Stimulated activated CD4-positive, alpha-beta T cell treated with anti-CD3 and anti-CD28 coated beads, Interleukin-4, amount 100 ng/mL, for 1 hour (primary cell): ENCODE data around the gene SGF29.
"Not testable (repeated sequence)": the region's sequence is repeated elsewhere in the genome, so short reads cannot be mapped to it uniquely, and the experiment has no call there.

Experiments
- DNase-seq: peaks from one replicate; pipeline ENCODE4 v3.0.0-alpha.2; 2020

Gene SGF29

DNA sequence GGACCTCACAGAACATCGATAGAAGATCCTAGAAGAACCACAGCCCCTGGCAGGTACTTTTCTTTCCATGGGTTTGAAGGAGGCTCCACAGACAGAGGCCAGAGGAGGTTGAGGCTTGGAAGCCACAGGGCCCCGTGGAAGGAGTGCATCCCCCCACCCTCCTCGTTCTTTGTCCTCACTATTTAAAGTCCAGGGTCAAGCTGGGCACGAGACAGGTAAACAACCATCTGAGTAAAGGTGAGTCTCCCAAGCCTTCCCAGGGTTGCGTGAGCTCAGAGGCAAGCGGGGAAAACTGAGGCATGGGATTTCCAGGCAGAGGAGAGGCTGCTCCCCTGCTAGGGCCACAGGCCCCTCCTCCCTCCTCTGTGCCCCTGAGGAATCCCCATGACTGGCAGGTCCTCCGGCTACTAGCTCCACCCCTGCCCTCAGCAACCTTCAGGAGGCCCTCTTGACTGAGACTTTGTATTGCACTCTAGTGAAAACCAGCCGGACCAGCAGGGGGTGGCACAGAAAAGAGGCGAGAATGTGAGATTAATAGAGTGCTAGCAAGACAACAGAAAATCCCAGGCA, 44.1 kb downstream of the SGF29 start:
- no peak for DNase-seq

DNA sequence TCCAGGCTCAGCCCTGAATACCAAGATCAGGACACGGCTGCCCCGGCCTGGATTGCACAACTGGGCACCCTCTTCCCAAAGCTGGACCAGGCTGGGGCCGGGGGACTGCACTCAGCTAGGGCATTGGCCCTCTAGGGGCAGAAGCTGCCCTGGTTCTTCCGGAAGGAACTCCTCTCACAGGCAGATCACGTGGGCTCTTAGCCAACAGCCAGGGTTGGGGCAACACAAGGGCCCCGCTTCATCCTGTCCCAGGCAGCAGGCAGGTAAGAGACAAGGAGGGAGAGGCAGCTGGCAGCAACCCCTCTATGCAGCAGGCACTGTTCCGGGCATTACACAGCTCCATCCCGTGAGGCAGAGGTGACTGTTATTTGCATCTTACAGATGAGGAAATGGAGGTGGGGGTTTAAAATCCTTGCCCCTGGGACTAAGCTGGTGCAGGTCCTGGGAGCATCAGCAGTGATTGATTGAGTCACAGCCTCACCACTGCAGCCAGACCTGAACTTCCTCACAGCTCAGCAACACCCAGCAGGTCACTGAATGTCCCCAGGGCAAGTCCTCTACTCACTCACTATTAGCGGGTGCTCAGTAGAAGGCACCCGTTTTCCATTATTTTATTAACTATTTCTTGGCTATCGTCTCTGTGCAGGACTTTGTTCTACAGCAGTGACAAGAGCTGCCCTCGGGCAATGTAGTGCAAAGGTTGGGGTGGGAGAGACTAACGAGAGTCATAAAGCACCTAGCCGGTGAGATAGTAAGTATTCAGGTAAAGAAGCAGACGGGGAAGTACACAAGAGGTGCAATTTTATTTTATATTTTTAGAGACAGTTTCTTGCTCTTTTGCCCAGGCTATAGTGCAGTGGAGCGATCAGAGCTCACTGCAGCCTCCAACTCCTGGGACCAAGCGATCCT, 45.9 kb downstream of the SGF29 start:
- DNase-seq, result not testable (repeated sequence)

DNA sequence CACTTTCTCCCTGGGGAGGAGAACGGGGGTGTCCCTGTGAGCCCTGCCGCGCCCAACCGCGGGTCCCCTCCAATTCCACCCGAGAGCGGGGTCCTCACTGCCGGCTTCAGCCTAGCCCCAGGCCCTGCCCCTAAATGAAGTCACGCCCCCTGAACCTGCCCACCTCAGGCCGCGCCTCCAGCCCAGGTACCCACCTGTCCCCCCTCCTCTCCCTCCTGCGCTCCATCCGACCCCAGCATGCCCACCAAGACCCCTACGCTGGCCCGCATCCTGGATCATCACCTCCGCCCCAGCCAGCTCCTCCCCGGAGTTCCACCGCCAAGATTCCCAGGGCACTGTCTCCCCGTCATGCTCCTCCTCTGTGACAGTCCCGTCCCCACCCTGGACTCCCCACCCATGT, 47.2 kb downstream of the SGF29 start:
- DNase-seq, result not testable (repeated sequence)

DNA sequence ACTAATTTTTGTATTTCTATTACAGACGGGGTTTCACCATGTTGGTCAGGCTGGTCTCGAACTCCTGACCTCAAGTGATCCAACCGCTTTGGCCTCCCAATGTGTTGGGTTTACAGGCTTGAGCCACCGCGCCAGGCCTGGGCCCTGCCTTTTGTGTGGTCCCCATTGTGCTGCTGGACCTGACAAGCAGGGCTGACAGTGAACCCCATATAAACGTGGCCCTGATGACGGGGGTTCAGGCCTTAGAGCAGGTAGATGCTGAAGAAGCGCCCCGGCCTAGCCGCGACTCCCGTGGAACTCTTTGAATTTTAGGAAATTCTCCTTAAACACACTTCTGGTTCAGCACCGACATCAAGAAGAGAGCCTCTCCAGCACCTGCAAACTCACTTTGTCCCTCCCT, 47.9 kb downstream of the SGF29 start:
- DNase-seq, result not testable (repeated sequence)

DNA sequence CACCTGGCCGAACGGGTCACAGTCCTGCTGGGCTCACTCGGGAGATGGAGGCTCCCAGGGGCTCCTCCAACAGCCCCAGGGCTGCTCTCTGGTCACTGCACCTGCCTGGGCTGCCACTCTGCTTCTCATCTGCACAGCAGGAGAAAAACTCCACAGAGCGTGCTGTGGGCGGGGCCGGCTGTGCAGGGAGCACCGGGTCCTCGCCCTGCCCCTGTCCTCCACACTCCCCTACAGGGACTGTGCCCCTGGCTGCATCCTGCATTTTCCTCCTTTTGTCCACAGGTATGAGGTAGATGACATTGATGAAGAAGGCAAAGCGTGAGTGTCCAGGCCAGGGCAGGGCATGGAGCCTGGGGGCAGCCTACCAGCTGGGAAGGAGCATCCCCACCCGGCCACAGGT, 48.3 kb downstream of the SGF29 start:
- DNase-seq, result not testable (repeated sequence)

DNA sequence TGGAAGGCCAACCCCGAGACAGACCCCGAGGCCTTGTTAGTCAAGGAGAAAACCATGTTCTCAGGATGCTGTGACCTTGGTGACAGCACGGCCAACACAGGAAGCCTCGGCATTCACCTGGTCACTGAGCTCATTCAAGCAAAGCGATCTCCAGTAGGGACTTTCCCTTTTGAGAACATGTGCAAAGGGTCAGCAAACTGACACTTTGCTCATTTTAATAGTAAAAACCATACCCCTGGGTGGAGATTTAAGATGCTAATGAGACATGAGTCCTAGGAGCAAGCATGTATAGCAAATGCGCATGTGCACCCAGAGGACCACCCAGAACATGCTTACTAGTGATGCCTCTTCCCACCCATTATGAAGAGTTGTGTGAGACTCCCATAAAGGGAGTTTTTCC, 48.8 kb downstream of the SGF29 start:
- no peak for DNase-seq

DNA sequence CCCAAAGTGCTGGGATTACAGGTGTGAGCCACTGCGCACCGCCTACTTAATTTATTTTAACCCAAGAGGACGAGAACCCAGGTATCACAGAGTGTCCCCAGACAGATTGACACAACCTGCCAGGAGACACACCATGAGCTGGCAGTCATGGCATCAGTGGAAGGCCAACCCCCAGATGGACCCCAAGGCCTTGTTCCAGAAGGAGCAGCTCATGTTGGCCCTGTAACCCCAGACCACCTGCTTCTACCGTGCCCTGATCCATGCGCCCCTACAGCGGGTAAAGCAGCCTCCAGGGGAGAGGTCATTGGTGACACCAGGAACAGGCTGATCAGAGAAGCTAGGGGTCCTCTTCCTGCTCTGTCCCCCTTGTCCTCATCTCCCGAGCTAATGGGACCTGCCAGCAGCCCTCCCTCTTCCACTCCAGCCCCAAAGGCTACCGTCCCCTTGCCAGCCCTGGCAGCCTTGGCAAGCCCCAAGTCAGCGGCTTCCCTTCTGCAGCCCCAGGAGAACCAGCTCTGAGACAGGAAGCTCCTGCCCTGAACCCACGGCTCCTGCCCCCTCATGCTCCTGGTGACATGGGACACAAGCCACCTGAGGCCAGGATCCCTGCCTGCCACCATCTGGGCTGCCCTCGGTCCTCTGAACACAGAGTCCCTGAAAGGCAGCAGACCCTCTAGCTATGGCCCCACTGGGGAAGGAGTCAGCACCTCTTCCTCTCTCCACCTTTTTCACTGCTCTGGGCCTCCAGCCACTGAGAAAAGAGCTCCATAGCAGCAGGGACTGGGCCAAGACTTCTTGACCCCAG, 49.9 kb downstream of the SGF29 start:
- DNase-seq, result no peak

DNA sequence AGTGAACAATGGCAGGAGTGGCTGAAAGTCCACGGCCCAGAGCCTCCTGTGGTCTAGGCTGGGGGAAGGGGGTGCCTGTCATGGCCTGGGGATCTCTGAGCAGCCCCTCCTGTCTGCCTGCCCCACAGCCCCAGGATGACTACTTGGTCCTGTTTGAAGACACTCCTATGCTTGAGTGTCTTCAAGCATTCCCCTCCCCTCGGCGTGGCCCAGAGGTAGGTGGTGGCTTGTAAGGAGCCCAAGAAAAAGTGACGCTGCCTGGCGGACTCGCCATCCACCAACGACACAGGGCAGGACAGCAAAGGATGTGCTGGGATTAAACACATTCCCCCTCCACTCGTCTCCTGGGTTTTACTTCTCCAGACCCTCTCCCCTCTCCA, 50.5 kb downstream of the SGF29 start:
- DNase-seq, result no peak

DNA sequence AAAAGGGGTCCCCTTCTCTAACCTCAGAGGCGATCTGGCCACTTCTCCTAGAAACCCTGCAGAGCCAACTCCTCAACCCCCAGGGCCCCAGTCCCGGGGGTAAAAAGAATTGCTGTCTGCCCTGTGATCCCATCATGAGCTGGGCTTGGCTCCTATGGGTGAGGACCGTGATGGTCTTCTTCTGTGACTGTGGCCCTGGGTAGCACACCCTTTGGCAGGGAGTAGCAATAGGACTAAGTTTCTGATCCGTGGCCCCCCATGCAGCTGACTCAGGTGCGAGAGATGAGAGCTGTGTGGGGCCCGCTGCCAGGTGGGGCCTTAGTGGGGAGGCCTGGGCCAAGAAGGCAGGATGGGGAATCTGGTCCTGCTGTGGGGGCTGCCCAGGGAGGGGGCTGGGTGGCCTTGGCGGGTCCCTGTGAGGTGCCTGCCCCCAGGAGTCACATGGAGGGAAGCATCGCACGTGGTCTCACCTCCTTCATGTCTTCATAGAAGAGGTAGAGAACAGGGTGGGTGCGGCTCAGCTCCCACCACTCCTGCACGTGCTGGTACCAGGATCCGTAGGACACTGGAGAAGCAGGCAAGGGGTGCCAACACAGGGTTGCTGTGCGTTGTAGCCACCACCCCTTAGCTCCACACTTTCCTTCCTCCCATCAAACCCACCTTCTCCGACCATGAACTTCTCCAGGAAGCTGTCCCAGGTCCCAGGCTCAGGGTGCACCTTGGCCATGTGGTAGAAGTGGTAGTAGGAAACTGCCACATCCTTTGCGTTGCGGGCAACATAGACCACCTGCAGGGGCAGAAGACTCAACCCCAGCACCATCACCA, 52.8 kb downstream of the SGF29 start:
- DNase-seq, result no peak

DNA sequence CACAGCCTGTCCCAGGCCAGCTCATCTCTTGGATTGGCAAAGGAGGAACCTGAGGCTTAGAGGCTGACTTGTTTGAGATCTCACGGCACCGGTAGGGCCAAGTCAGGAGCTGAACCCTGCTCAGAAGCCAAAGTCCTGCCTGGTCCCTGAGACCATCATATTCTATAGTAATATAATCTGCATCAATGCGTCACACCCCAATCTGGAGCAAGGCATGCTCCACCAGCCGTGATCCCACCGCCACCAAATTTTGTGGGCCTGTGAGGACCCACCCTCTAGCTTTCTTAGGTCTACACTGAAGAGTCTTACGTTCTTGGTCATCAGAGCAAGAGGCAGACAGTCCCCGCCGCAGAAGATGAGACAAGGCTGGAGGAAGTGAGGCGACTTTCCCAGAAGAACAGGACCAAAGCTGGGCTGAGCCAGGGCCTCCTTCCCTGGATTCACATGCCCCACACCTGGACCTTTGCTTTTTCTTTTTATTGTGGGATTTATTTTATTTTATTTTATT, 53.5 kb downstream of the SGF29 start:
- no peak for DNase-seq

DNA sequence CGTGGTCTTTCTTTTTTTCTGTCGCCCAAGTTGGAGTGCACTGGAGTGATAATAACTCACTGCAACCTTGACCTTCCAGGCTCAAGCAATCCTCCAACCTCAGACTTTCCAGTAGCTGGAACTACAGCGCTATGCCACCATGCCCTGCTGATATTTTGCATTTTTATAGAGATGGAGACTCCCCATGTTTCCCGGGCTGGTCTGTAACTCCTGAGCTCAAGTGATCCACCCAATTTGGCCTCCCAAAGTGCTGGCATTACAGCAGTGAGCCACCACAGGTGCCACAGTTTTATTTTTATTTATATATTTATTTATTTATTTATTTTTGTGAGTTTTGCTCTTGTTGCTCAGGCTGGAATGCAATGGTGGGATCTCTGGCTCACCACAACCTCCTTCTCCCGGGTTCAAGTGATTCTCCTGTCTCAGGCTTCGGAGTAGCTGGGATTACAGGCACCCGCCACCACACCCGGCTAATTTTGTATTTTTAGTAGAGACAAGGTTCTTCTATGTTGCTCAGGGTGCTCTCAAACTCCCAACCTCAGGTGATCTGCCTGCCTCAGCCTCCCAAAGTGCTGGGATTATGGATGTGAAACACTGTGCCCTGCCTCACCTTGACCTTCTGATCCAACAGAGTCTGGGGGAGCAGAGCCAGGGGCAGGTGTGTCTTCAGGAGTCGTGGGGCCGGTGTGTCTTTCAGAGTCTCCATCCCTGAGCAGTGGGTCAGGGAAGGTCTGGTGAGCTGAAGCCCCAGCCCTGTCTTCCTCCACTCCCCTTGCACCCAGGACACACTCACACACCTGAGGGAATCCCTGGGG, 54.2 kb downstream of the SGF29 start:
- DNase-seq, result not testable (repeated sequence)

DNA sequence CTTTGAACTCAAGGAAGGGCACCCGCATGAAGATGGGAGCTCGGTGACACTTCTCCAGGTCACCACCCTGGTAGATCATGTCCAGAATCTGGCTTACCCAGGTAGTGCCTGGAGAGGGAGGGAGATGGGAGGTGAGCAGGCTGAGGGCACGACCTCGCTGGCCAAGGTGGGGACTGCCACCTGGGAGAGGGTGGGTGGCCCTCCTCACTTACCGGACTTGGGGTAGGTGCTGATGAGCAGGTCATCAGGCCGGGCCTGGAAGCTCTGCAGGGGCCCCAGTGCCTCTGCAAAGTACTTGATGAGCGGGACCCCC, 54.7 kb downstream of the SGF29 start:
- DNase-seq, result not testable (repeated sequence)

DNA sequence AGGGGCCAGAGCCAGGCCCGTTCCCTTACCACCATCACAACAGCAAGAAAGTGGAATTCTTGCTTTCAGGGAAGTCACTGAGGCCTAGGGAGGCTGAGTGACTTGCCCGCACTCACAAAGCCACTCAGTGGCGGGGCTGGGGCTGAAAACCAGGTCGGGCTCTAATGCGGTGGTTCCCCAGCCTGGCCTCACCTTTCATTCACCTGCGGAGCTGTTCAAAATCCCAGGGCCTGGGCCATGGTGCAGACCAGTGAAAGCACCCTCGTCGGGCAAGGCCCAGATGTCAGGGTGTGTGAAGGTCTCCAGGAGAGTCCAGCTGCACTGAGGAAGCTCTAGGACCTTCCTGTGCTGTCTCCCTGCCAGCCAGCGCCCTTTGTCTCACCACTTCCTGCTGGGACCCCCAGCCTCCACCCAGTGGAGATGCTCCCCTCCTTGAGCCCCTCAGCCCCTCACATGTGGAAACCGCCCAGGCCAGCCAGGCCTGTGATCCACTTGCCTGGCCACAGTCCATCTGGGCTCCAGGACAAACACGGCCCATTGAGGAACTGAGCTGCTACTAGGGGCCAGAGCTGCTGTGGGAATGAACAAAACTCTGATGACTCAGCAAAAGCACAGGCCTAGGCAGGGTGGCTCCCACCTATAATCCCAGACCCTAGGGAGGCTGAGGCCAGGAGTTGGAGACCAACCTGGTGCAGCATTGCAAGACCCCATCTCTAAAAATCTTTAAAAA, 55.3 kb downstream of the SGF29 start:
- not testable (repeated sequence) for DNase-seq

DNA sequence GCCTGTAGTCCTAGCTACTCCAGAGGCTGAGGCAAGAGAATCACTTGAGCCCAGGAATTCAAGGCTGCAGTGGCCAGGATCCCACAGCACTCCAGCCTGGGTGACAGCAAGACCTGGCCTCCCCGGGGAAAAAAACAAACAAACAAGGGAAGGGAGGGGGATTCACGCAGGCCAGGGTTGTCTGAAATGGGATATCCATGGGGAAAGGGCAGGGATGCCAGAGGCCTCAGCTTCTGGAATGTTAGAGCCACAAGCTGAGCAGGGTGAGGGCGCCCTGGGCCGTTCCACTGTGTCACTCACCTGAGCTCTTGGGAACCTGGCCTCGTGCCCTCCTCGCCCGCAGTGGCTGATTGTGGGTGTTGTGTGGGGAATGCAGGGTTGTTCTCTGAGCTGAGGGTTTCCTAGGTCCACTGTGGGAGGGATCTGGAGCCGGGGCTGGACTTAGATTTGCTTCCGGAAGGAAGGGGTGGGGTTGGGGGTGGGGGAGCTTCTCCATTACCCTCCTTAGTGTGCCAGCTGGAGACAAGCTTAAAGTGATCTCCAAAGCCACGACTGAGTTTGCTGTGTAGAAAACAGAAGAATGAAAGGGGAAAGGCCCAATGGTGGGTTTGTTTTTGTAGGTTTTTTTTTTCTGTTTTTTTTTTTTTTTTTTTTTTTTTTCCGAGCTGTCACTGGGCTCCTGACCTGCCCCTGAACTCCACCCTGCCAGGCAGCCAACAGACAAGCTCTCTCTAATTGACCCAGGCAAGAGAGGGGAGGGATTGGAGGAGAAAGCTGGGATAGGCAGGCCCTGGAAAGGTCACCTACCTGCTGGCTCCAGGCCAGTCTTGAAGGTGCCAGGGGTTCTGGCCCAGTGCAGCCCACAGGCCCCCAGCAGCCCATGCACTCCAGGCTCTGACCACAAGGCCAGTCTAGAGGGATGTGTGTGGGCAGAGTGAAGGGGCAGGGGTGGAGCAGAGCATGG, 56.2 kb downstream of the SGF29 start, which contains the start of gene SULT1A1:
TSS of gene SULT1A1 (minus strand) at position 414 of the 964 bp plus-strand sequence. CDS start 1,189 bp downstream, outside the sequence.
- DNase-seq, result no peak

DNA sequence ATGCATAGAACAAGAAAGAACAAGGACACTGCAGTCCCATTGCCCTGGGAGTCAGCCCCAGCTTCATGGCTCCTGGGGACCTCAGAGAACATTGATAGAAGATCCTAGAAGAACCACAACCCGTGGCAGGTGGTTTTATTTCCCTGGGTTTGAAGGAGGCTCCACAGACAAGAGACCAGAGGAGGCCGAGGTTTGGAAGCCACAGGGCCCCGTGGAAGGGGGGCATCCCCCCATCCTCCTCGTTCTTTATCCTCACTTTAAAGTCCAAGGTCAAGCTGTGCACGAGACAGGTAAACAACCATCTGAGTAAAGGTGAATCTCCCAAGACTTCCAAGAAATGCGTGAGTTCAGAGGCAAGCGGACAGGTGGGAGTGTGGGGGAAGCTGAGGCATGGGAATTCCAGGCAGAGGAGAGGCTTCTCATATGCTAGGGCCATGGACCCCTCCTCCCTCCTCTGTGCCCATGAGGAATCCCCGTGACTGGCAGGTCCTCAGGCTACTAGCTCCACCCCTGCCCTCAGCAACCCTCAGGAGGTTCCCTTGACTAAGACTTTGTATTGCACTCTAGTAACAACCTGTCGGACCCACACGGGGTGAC, 57.0 kb downstream of the SGF29 start:
- no peak for DNase-seq

DNA sequence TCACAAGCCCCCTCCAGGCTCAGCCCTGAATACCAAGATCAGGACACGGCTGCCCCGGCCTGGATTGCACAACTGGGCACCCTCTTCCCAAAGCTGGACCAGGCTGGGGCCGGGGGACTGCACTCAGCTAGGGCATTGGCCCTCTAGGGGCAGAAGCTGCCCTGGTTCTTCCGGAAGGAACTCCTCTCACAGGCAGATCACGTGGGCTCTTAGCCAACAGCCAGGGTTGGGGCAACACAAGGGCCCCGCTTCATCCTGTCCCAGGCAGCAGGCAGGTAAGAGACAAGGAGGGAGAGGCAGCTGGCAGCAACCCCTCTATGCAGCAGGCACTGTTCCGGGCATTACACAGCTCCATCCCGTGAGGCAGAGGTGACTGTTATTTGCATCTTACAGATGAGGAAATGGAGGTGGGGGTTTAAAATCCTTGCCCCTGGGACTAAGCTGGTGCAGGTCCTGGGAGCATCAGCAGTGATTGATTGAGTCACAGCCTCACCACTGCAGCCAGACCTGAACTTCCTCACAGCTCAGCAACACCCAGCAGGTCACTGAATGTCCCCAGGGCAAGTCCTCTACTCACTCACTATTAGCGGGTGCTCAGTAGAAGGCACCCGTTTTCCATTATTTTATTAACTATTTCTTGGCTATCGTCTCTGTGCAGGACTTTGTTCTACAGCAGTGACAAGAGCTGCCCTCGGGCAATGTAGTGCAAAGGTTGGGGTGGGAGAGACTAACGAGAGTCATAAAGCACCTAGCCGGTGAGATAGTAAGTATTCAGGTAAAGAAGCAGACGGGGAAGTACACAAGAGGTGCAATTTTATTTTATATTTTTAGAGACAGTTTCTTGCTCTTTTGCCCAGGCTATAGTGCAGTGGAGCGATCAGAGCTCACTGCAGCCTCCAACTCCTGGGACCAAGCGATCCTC, 58.9 kb downstream of the SGF29 start:
- DNase-seq, result not testable (repeated sequence)

DNA sequence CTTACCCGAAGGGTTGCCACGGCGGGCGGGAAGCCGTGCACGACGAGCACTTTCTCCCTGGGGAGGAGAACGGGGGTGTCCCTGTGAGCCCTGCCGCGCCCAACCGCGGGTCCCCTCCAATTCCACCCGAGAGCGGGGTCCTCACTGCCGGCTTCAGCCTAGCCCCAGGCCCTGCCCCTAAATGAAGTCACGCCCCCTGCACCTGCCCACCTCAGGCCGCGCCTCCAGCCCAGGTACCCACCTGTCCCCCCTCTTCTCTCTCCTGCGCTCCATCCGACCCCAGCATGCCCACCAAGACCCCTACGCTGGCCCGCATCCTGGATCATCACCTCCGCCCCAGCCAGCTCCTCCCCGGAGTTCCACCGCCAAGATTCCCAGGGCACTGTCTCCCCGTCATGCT, 60.2 kb downstream of the SGF29 start:
- DNase-seq, result not testable (repeated sequence)

DNA sequence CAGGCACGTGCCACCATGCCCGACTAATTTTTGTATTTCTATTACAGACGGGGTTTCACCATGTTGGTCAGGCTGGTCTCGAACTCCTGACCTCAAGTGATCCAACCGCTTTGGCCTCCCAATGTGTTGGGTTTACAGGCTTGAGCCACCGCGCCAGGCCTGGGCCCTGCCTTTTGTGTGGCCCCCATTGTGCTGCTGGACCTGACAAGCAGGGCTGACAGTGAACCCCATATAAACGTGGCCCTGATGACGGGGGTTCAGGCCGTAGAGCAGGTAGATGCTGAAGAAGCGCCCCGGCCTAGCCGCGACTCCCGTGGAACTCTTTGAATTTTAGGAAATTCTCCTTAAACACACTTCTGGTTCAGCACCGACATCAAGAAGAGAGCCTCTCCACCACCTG, 60.8 kb downstream of the SGF29 start:
- DNase-seq, result not testable (repeated sequence)
